NOMO-1 (cell line): ENCODE measurements around the gene ZNF398.
A peak's percentile ranks its signal among the peaks of the same experiment; 100 is the strongest.

ENCODE experiments used
- DNase-seq, 2 experiments: peaks; one replicate each; lab custom pipeline; 2025; ENCODE audit not compliant: unreplicated experiment in 2 of 2; lab: John Stamatoyannopoulos, UW

Gene ZNF398

GRCh38 chr7:149195180-149196150 lies 48.2 kb downstream of the ZNF398 start, which contains the start of gene ZNF282:
ZNF282 (plus strand) TSS chr7:149195546; CDS start chr7:149195590, 44 bp downstream.
- peak; percentile 31 to 33 for DNase-seq

- no peak for DNase-seq
Observed at GRCh38 chr7:149196151-149196704, 49.0 kb downstream of the ZNF398 start.

GRCh38 chr7:149196705-149197171 lies 49.5 kb downstream of the ZNF398 start:
- no peak for DNase-seq

- no peak for DNase-seq
Observed at GRCh38 chr7:149197675-149198074, 50.4 kb downstream of the ZNF398 start.

- no peak for DNase-seq
Observed at GRCh38 chr7:149198161-149198816, 51.0 kb downstream of the ZNF398 start.

GRCh38 chr7:149199234-149199995 lies 52.2 kb downstream of the ZNF398 start:
- DNase-seq, result no peak

GRCh38 chr7:149202831-149203231 lies 55.6 kb downstream of the ZNF398 start:
- DNase-seq, result no peak

- DNase-seq, result no peak
Observed at GRCh38 chr7:149205690-149206381, 58.6 kb downstream of the ZNF398 start.

GRCh38 chr7:149207324-149208035 lies 60.2 kb downstream of the ZNF398 start:
- DNase-seq, result no peak

- no peak for DNase-seq
Observed at GRCh38 chr7:149209518-149210269, 62.4 kb downstream of the ZNF398 start.

GRCh38 chr7:149210551-149210950 lies 63.3 kb downstream of the ZNF398 start:
- DNase-seq, result no peak

- DNase-seq, result no peak
Observed at GRCh38 chr7:149214020-149214720, 66.9 kb downstream of the ZNF398 start.

GRCh38 chr7:149216402-149216801 lies 69.1 kb downstream of the ZNF398 start:
- DNase-seq, result no peak

GRCh38 chr7:149217570-149217969 lies 70.3 kb downstream of the ZNF398 start:
- no peak for DNase-seq

GRCh38 chr7:149218469-149219420 lies 71.5 kb downstream of the ZNF398 start:
- no peak for DNase-seq

GRCh38 chr7:149220534-149220933 lies 73.3 kb downstream of the ZNF398 start:
- DNase-seq, result no peak

- DNase-seq, result no peak
Observed at GRCh38 chr7:149223176-149223575, 75.9 kb downstream of the ZNF398 start.
